Vagina (tissue), 2 donors: ENCODE data around the gene AKIRIN2.

Experiments used
- POLR2A ChIP-seq, 2 donors: fragments of 450-650 bp; IDR thresholded peaks; one replicate each; pipeline ENCODE4 v1.6.1; 2017; ENCODE audit warnings: antibody characterized with exemption in 2 of 2, mild to moderate bottlenecking in 2 of 2, moderate library complexity in 2 of 2
- POLR2AphosphoS5 ChIP-seq, 2 donors: sonication (generic); formaldehyde crosslinking; IDR thresholded peaks; one replicate each; pipeline ENCODE4 v1.9.0; 2017; ENCODE audit warnings: antibody characterized with exemption in 2 of 2, mild to moderate bottlenecking in 2 of 2, low read depth in 1 of 2; ENCODE audit not compliant: insufficient read depth in 1 of 2
- TF ChIP-seq, protein P1 (sequence below), 3 experiments: fragments of 450-650 bp in 2 of 3; fragments of 200-600 bp in 1 of 3; sonication (generic) in 1 of 3; IDR thresholded peaks; one replicate each; pipeline ENCODE4 v1.5.1; 2017 to 2019; ENCODE audit warnings: antibody characterized with exemption in 3 of 3, mild to moderate bottlenecking in 2 of 3, moderate library complexity in 2 of 3

DNA sequence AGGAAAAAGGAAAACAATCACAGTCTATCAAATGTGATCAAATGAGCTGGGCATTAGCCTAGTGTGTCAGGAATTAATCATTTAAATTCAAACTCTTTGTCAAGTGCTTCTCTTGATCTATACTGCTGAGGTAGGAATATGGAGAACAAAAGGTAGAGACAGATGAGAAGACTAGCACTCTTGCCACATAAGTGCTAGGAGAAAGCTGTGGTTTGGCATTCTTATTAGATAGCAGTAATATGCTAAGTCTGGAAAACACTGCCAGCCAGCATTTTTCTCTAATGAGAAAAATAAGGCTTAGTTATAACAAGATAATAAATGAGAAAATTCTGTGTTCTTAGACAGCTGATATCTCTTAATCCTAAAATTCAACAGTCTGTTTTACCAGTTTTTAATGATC, 73.2 kb downstream of the AKIRIN2 start:
- TF ChIP-seq, protein P1, sequence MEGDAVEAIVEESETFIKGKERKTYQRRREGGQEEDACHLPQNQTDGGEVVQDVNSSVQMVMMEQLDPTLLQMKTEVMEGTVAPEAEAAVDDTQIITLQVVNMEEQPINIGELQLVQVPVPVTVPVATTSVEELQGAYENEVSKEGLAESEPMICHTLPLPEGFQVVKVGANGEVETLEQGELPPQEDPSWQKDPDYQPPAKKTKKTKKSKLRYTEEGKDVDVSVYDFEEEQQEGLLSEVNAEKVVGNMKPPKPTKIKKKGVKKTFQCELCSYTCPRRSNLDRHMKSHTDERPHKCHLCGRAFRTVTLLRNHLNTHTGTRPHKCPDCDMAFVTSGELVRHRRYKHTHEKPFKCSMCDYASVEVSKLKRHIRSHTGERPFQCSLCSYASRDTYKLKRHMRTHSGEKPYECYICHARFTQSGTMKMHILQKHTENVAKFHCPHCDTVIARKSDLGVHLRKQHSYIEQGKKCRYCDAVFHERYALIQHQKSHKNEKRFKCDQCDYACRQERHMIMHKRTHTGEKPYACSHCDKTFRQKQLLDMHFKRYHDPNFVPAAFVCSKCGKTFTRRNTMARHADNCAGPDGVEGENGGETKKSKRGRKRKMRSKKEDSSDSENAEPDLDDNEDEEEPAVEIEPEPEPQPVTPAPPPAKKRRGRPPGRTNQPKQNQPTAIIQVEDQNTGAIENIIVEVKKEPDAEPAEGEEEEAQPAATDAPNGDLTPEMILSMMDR (IDR thresholded peaks at IDR 0.05) = no peak
- TF ChIP-seq POLR2AphosphoS5 (IDR thresholded peaks at IDR 0.05; ENCODE audit: insufficient read depth in 1 of 2, low read depth in 1 of 2) = no peak
- no peak for TF ChIP-seq POLR2A (IDR thresholded peaks at IDR 0.05)
